ENCODE data around the gene NCCRP1.

NCCRP1 gene

GRCh38 chr19:39246951-39247669 lies 50.3 kb downstream of the NCCRP1 start:
- DNase-seq (ENCODE audit: low read depth in 2 of 2), result peak in 1 of 2 donors; percentile 32

GRCh38 chr19:39247701-39248664 lies 51.2 kb downstream of the NCCRP1 start:
- no peak for DNase-seq (ENCODE audit: low read depth in 2 of 2)

- no peak for DNase-seq (ENCODE audit: low read depth in 2 of 2)
These were observed 52.0 kb downstream of the NCCRP1 start, which contains the start of gene IFNL4 for GRCh38 chr19:39248806-39249205. IFNL4 (minus strand) TSS chr19:39248856.

- no peak for DNase-seq (ENCODE audit: low read depth in 2 of 2)
These were observed 54.3 kb downstream of the NCCRP1 start for GRCh38 chr19:39251081-39251480.

Data from activated CD4-positive, alpha-beta T cell treated with anti-CD3 and anti-CD28 coated beads for 24 hours (primary cell).